MM.1S (cell line): ENCODE measurements around the gene RGS7.

ENCODE experiments used
- DNase-seq: peaks from one replicate; pipeline ENCODE4 v3.0.0-alpha.2; 2015
- H2AFZ ChIP-seq: fragments of 300-600 bp; sonication (generic); 2 replicates; pipeline ENCODE4 v1.6.0; 2016; ENCODE audit warnings: antibody characterized with exemption, low read length
- H3F3A ChIP-seq: fragments of 300-600 bp; sonication (generic); 2 replicates; pipeline ENCODE4 v1.6.1; 2016; ENCODE audit warnings: mild to moderate bottlenecking, antibody characterized with exemption, low read length, moderate library complexity, mixed read lengths; ENCODE audit not compliant: insufficient read depth
- H3K27ac ChIP-seq: fragments of 300-600 bp; sonication (generic); 2 replicates; pipeline ENCODE4 v1.5.1; 2016; ENCODE audit warnings: mild to moderate bottlenecking, low read length
- H3K27me3 ChIP-seq: fragments of 300-600 bp; sonication (generic); replicated peaks from 2 replicates; pipeline ENCODE4 v1.6.0; 2016; ENCODE audit warnings: low read length; ENCODE audit not compliant: insufficient read depth
- H3K36me3 ChIP-seq: fragments of 300-600 bp; sonication (generic); replicated peaks from 2 replicates; pipeline ENCODE4 v1.6.1; 2016; ENCODE audit warnings: mild to moderate bottlenecking, low read length, mixed read lengths; ENCODE audit not compliant: insufficient read depth
- H3K4me1 ChIP-seq: fragments of 300-600 bp; sonication (generic); 2 replicates; pipeline ENCODE4 v1.6.1; 2016; ENCODE audit warnings: low read length, mixed read lengths
- H3K4me2 ChIP-seq: fragments of 300-600 bp; sonication (generic); 2 replicates; pipeline ENCODE4 v1.6.0; 2016; ENCODE audit warnings: low read depth, low read length
- H3K4me3 ChIP-seq: fragments of 300-600 bp; sonication (generic); 2 replicates; pipeline ENCODE4 v1.5.1; 2016; ENCODE audit warnings: low read length, mixed read lengths
- H3K79me2 ChIP-seq: fragments of 300-600 bp; sonication (generic); 2 replicates; pipeline ENCODE4 v1.6.1; 2016; ENCODE audit warnings: mixed run types, low read length, mixed read lengths
- H3K9ac ChIP-seq: fragments of 300-600 bp; sonication (generic); 2 replicates; pipeline ENCODE4 v1.6.1; 2016; ENCODE audit warnings: low read length, mixed read lengths
- H3K9me2 ChIP-seq: fragments of 300-600 bp; sonication (generic); replicated peaks from 2 replicates; pipeline ENCODE4 v1.6.1; 2016; ENCODE audit warnings: mild to moderate bottlenecking, low read length, mixed read lengths; ENCODE audit not compliant: insufficient read depth
- H3K9me3 ChIP-seq: fragments of 300-600 bp; sonication (generic); replicated peaks from 2 replicates; pipeline ENCODE4 v1.6.1; 2016; ENCODE audit warnings: mild to moderate bottlenecking, low read length, mixed read lengths; ENCODE audit not compliant: insufficient read depth
- H4K20me1 ChIP-seq: fragments of 300-600 bp; sonication (generic); 2 replicates; pipeline ENCODE4 v1.6.1; 2016; ENCODE audit warnings: mild to moderate bottlenecking, low read length, moderate library complexity, mixed read lengths; ENCODE audit not compliant: insufficient read depth
- CTCF ChIP-seq: fragments of 300-600 bp; sonication (generic); IDR thresholded peaks from 2 replicates; pipeline ENCODE4 v1.5.1; 2016; ENCODE audit warnings: antibody characterized with exemption, low read length, mixed read lengths
- EZH2 ChIP-seq: fragments of 300-600 bp; sonication (generic); optimal IDR thresholded peaks from 2 replicates; pipeline ENCODE3; 2017; ENCODE audit warnings: low read depth, mild to moderate bottlenecking, antibody characterized with exemption, low read length, mixed read lengths
- EZH2phosphoT487 ChIP-seq: fragments of 300-600 bp; sonication (generic); IDR thresholded peaks from 2 replicates; pipeline ENCODE4 v1.6.1; 2018; ENCODE audit warnings: antibody characterized with exemption, low read length

Gene RGS7

GRCh38 chr1:241079459-241079858 lies 277.5 kb downstream of the RGS7 start:
- no peaks in the 10 kb centered on the region for H3F3A ChIP-seq
- TF ChIP-seq CTCF (no peak), EZH2phosphoT487 (no peak), EZH2 (no peak)
- no peaks in the 10 kb centered on the region for H3K36me3 ChIP-seq
- H3K9ac ChIP-seq: no peak overlapping the region
- H3K79me2 ChIP-seq: no peaks in the 10 kb centered on the region
- H3K27me3 ChIP-seq: no peaks in the 10 kb centered on the region
- H3K9me2 ChIP-seq: no peaks in the 10 kb centered on the region
- H3K9me3 ChIP-seq: no peaks in the 10 kb centered on the region
- no peak overlapping the region for H3K4me2 ChIP-seq
- H3K27ac ChIP-seq: no peak overlapping the region
- no peaks in the 10 kb centered on the region for H3K4me1 ChIP-seq
- H4K20me1 ChIP-seq: no peaks in the 10 kb centered on the region
- no peak for DNase-seq
- H2AFZ ChIP-seq: no peak overlapping the region
- no peak overlapping the region for H3K4me3 ChIP-seq

- H3K27ac ChIP-seq: no peak overlapping the region
- no peaks in the 10 kb centered on the region for H4K20me1 ChIP-seq
- H3K4me2 ChIP-seq: no peak overlapping the region
- no peaks in the 10 kb centered on the region for H3K4me1 ChIP-seq
- H3K27me3 ChIP-seq: no peaks in the 10 kb centered on the region
- H3K4me3 ChIP-seq: no peak overlapping the region
- no peak overlapping the region for H2AFZ ChIP-seq
- H3K9me2 ChIP-seq: no peaks in the 10 kb centered on the region
- no peaks in the 10 kb centered on the region for H3F3A ChIP-seq
- TF ChIP-seq EZH2 (no peak), CTCF (no peak), EZH2phosphoT487 (no peak)
- H3K9me3 ChIP-seq: no peaks in the 10 kb centered on the region
- H3K36me3 ChIP-seq: no peaks in the 10 kb centered on the region
- no peak for DNase-seq
- no peaks in the 10 kb centered on the region for H3K79me2 ChIP-seq
- no peak overlapping the region for H3K9ac ChIP-seq
These were observed 278.0 kb downstream of the RGS7 start for GRCh38 chr1:241079047-241079446.

GRCh38 chr1:241077386-241078147 lies 279.4 kb downstream of the RGS7 start:
- H3K27ac ChIP-seq: no peak overlapping the region
- no peaks in the 10 kb centered on the region for H3K9me3 ChIP-seq
- H3K9me2 ChIP-seq: no peaks in the 10 kb centered on the region
- no peak for DNase-seq
- no peaks in the 10 kb centered on the region for H3K79me2 ChIP-seq
- no peak overlapping the region for H3K4me3 ChIP-seq
- no peak for TF ChIP-seq EZH2phosphoT487
- no peak for TF ChIP-seq CTCF
- TF ChIP-seq EZH2: no peak
- no peaks in the 10 kb centered on the region for H3K27me3 ChIP-seq
- H3K9ac ChIP-seq: no peak overlapping the region
- no peak overlapping the region for H2AFZ ChIP-seq
- H3F3A ChIP-seq: no peaks in the 10 kb centered on the region
- no peaks in the 10 kb centered on the region for H3K4me1 ChIP-seq
- H3K4me2 ChIP-seq: no peak overlapping the region
- H3K36me3 ChIP-seq: no peaks in the 10 kb centered on the region
- H4K20me1 ChIP-seq: no peaks in the 10 kb centered on the region
